Left colon (tissue), 2 donors: ENCODE measurements around the gene TYW5. TPM values are rescaled to one million over a fixed set of nuclear protein-coding genes. Genes with fewer than 3 reads are reported as not detected.
"Not testable (repeated sequence)": the region's sequence is repeated elsewhere in the genome, so short reads cannot be mapped to it uniquely, and the experiment has no call there.

ENCODE experiments used
- ATAC-seq: fragments of 200-7000 bp; cut with Tn5 transposase; one replicate; pipeline ENCODE4 v1.9.1; 2020; ENCODE audit warnings: mild to moderate bottlenecking, moderate library complexity
- DNase-seq, 2 donors: peaks; one replicate each; pipeline ENCODE4 v3.0.0-alpha.2; 2020
- intact Hi-C, 2 donors: fragments of 100-400 bp; cut with DNase I in 1 of 2; cut with micrococcal nuclease in 1 of 2; formaldehyde crosslinking; loops; one replicate each; pipeline versions ENCODE4 v1.11.2 to v1.14.0; 2022; cut with DNase I, micrococcal nuclease
- total RNA-seq, 2 donors: library from RNA; stranded (reverse); fragmentation: NEBNext Ultra II Directional; extraction: Animal tissue kit (Norgen Biotek cat#: 25700); gene quantifications; one replicate each; pipeline ENCODE4 v1.2.1, GENCODE V29; 2021
- donor health status: DM: no; HTN: no; CAD: no.
- donor health status: DM: yes; HTN: yes; CAD: no.

TYW5 gene
- total RNA-seq, 2 donors from 2014 or later: 6.0 to 7.5 TPM

- DNase-seq (no peak), ATAC-seq (no peak)
- intact Hi-C loops: no loop called here
Observed at GRCh38 chr2:199929262-199929661, 26.0 kb downstream of the TYW5 start.

GRCh38 chr2:199928626-199929025 is 26.7 kb downstream of the TYW5 start:
- no peak for ATAC-seq
- intact Hi-C loops: no loop called here
- no peak for DNase-seq

GRCh38 chr2:199928226-199928625 is 27.1 kb downstream of the TYW5 start:
- ATAC-seq: no peak
- DNase-seq: no peak
- intact Hi-C loops: no loop called here

GRCh38 chr2:199926806-199927205 is 28.5 kb downstream of the TYW5 start:
- intact Hi-C loops: no loop called here
- DNase-seq (no peak), ATAC-seq (no peak)

- intact Hi-C loops: no loop called here
- ATAC-seq (no peak), DNase-seq (no peak)
Observed at GRCh38 chr2:199923924-199924323, 31.4 kb downstream of the TYW5 start.

GRCh38 chr2:199922856-199923255 is 32.4 kb downstream of the TYW5 start:
- no peak for ATAC-seq

GRCh38 chr2:199916980-199917379 is 38.3 kb downstream of the TYW5 start:
- intact Hi-C loops: no loop called here
- ATAC-seq (no peak), DNase-seq (no peak)

More at GRCh38 chr2:199922856-199923255, 32.4 kb downstream of the TYW5 start:
- intact Hi-C loops: no loop called here
- DNase-seq: no peak

GRCh38 chr2:199914372-199914958 is 40.8 kb downstream of the TYW5 start:
- DNase-seq (no peak), ATAC-seq (no peak)
- intact Hi-C loops: no loop called here

- intact Hi-C loops: not testable (repeated sequence)
Observed at GRCh38 chr2:199912553-199913114, 42.7 kb downstream of the TYW5 start.

GRCh38 chr2:199911877-199912161 is 43.5 kb downstream of the TYW5 start:
- intact Hi-C loops: no loop called here
- DNase-seq (no peak), ATAC-seq (no peak)

More at GRCh38 chr2:199912553-199913114, 42.7 kb downstream of the TYW5 start:
- DNase-seq: peak in 1 of 2 donors; percentile 13
- ATAC-seq: not testable (repeated sequence)

- DNase-seq (peak; percentile 97), ATAC-seq (peak; percentile 97)
- intact Hi-C loops: no loop called here
Observed at GRCh38 chr2:199911052-199911876, 44.0 kb downstream of the TYW5 start, which contains the start of gene C2orf69. Gene C2orf69 (plus strand): TSS chr2:199911293. CDS start chr2:199911439, 146 bp downstream.

- intact Hi-C loops: no loop called here
- no peak for ATAC-seq
- no peak for DNase-seq
Observed at GRCh38 chr2:199910338-199911051, 44.8 kb downstream of the TYW5 start.

GRCh38 chr2:199907008-199907714 is 48.1 kb downstream of the TYW5 start:
- no peak for ATAC-seq
- intact Hi-C loops: no loop called here
- DNase-seq: no peak

GRCh38 chr2:199903111-199903510 is 52.2 kb downstream of the TYW5 start:
- intact Hi-C loops: no loop called here
- no peak for DNase-seq
- ATAC-seq: no peak

- DNase-seq (no peak), ATAC-seq (no peak)
- intact Hi-C loops: no loop called here
Observed at GRCh38 chr2:199902486-199903110, 52.7 kb downstream of the TYW5 start.

- intact Hi-C loops: no loop called here
- ATAC-seq (no peak), DNase-seq (no peak)
Observed at GRCh38 chr2:199901942-199902341, 53.3 kb downstream of the TYW5 start.

GRCh38 chr2:199896617-199897016 is 58.7 kb downstream of the TYW5 start:
- DNase-seq: no peak
- intact Hi-C loops: no loop called here
- no peak for ATAC-seq

- intact Hi-C loops: no loop called here
- ATAC-seq (no peak), DNase-seq (no peak)
Observed at GRCh38 chr2:199895406-199895805, 59.9 kb downstream of the TYW5 start.
